ENCODE measurements around the gene KCTD17. TPM values are rescaled to one million over a fixed set of nuclear protein-coding genes. Genes with fewer than 3 reads are reported as not detected.

Gene KCTD17
- total RNA-seq, 2 experiments from 2014 or later = 30.3 to 30.6 TPM

GRCh38 chr22:37088108-37088605, 36.6 kb downstream of the KCTD17 start:
- H3K4me1 Mint-ChIP-seq (ENCODE audit: low read depth) = peaks cover 27% of the 10 kb centered on the region
- no peak for TF ChIP-seq CTCF (IDR thresholded peaks at IDR 0.05)
- peak; percentile 70 for ATAC-seq
- intact Hi-C loops (cut with micrococcal nuclease) = no loop called here
- peak; percentile 50 for DNase-seq
- H3K27ac Mint-ChIP-seq = peak overlapping the region; percentile 67
- H3K4me3 Mint-ChIP-seq = peak overlapping the region; percentile 61
- H3K27me3 Mint-ChIP-seq = peaks cover 1% of the 10 kb centered on the region
- CTCF ChIA-PET = interaction anchor here (0.6 to 2.1 kb wide), 6 partner anchors 8 to 101 kb away, joined by 3 to 8 read pairs (median 4); no protein-coding TSS in a partner anchor
- no peaks in the 10 kb centered on the region for H3K36me3 Mint-ChIP-seq (ENCODE audit: low read depth)
- H3K9me3 Mint-ChIP-seq = no peaks in the 10 kb centered on the region
- POLR2A ChIA-PET = interaction anchor here (0.6 to 1.3 kb wide), 4 partner anchors 9 to 141 kb away, joined by 3 to 4 read pairs (median 3); no protein-coding TSS in a partner anchor

GRCh38 chr22:37088750-37089408, 37.3 kb downstream of the KCTD17 start:
- intact Hi-C loops (cut with micrococcal nuclease) = no loop called here
- peak; percentile 48 for DNase-seq
- H3K27ac Mint-ChIP-seq = peak overlapping the region; percentile 67
- no peaks in the 10 kb centered on the region for H3K36me3 Mint-ChIP-seq (ENCODE audit: low read depth)
- CTCF ChIA-PET = interaction anchor here (0.8 to 2.1 kb wide), 4 partner anchors 8 to 102 kb away, joined by 3 to 8 read pairs (median 4); no protein-coding TSS in a partner anchor
- POLR2A ChIA-PET = interaction anchor here (0.8 to 1.7 kb wide), 4 partner anchors 8 to 34 kb away, joined by 3 to 6 read pairs (median 4); no protein-coding TSS in a partner anchor
- ATAC-seq = peak; percentile 56
- H3K4me3 Mint-ChIP-seq = peak overlapping the region; percentile 61
- H3K27me3 Mint-ChIP-seq = peaks cover 1% of the 10 kb centered on the region
- peaks cover 22% of the 10 kb centered on the region for H3K4me1 Mint-ChIP-seq (ENCODE audit: low read depth)
- no peaks in the 10 kb centered on the region for H3K9me3 Mint-ChIP-seq
- TF ChIP-seq CTCF (IDR thresholded peaks at IDR 0.05) = no peak

GRCh38 chr22:37089434-37089833, 37.9 kb downstream of the KCTD17 start:
- DNase-seq (no peak), ATAC-seq (no peak)
- no peak overlapping the region for H3K27ac Mint-ChIP-seq
- CTCF ChIA-PET = interaction anchor here (0.8 to 2.1 kb wide), 4 partner anchors 10 to 112 kb away, joined by 3 to 8 read pairs (median 4); no protein-coding TSS in a partner anchor
- POLR2A ChIA-PET = interaction anchor here (0.6 to 1.7 kb wide), 3 partner anchors 32 to 73 kb away, joined by 3 to 6 read pairs (median 5); no protein-coding TSS in a partner anchor
- no peak for TF ChIP-seq CTCF (IDR thresholded peaks at IDR 0.05)
- H3K36me3 Mint-ChIP-seq (ENCODE audit: low read depth) = no peaks in the 10 kb centered on the region
- no peak overlapping the region for H3K4me3 Mint-ChIP-seq
- peaks cover 1% of the 10 kb centered on the region for H3K27me3 Mint-ChIP-seq
- no peaks in the 10 kb centered on the region for H3K9me3 Mint-ChIP-seq
- peaks cover 27% of the 10 kb centered on the region for H3K4me1 Mint-ChIP-seq (ENCODE audit: low read depth)
- intact Hi-C loops (cut with micrococcal nuclease) = no loop called here

- DNase-seq = no peak
- POLR2A ChIA-PET = interaction anchor here (0.7 to 1.3 kb wide), 2 partner anchors 11 to 72 kb away, joined by 3 to 5 read pairs; no protein-coding TSS in a partner anchor
- peaks cover 39% of the 10 kb centered on the region for H3K4me1 Mint-ChIP-seq (ENCODE audit: low read depth)
- peaks cover 1% of the 10 kb centered on the region for H3K27me3 Mint-ChIP-seq
- no peak overlapping the region for H3K4me3 Mint-ChIP-seq
- CTCF ChIA-PET = interaction anchor here (1.4 kb wide), 1 partner anchor 114 kb away, joined by 3 read pairs; no protein-coding TSS in a partner anchor
- TF ChIP-seq CTCF (IDR thresholded peaks at IDR 0.05) = no peak
- H3K36me3 Mint-ChIP-seq (ENCODE audit: low read depth) = no peaks in the 10 kb centered on the region
- intact Hi-C loops (cut with micrococcal nuclease) = no loop called here
- no peak for ATAC-seq
- H3K9me3 Mint-ChIP-seq = no peaks in the 10 kb centered on the region
- no peak overlapping the region for H3K27ac Mint-ChIP-seq
These were observed 39.6 kb downstream of the KCTD17 start for GRCh38 chr22:37090920-37091695.
